ENCODE results near the gene PDILT. TPM values are rescaled to one million over a fixed set of nuclear protein-coding genes. Genes with fewer than 3 reads are reported as not detected.

The PDILT gene
- total and polyA plus RNA-seq, 3 experiments from 2014 or later, result not detected

- Mint-ChIP-seq H3K36me3 (no peaks in the 10 kb centered on the region), H3K27ac (no peak overlapping the region), H3K9me3 (no peaks in the 10 kb centered on the region), H3K27me3 (peaks cover 6 to 14% of the 10 kb centered on the region in 2 donors), H3K4me1 (no peaks in the 10 kb centered on the region), H3K4me3 (no peak overlapping the region)
- H3K36me3 ChIP-seq (ENCODE audit: insufficient read depth, low read length), result no peaks in the 10 kb centered on the region
- no peaks in the 10 kb centered on the region for H3K9me3 ChIP-seq (ENCODE audit: low read length)
- H3K4me3 ChIP-seq (ENCODE audit: low read length), result no peak overlapping the region
- CTCF ChIA-PET, result interaction anchor here (1.2 to 2.5 kb wide), 10 partner anchors 7 to 479 kb away, joined by 3 to 12 read pairs (median 4); no protein-coding TSS in a partner anchor
- POLR2A ChIA-PET, result no interaction called here
- no peak overlapping the region for H3K27ac ChIP-seq (ENCODE audit: low read depth, low read length)
- H3K27me3 ChIP-seq (ENCODE audit: insufficient read depth, low read length, poor library complexity, severe bottlenecking), result no peaks in the 10 kb centered on the region
- H3K4me1 ChIP-seq (ENCODE audit: insufficient read depth, low read length), result no peaks in the 10 kb centered on the region
- DNase-seq, result peak in 3 of 5 donors; percentile 22 to 30 (median 23)
These were observed 18.4 kb downstream of the PDILT start for GRCh38 chr16:20385844-20386832.

DNA sequence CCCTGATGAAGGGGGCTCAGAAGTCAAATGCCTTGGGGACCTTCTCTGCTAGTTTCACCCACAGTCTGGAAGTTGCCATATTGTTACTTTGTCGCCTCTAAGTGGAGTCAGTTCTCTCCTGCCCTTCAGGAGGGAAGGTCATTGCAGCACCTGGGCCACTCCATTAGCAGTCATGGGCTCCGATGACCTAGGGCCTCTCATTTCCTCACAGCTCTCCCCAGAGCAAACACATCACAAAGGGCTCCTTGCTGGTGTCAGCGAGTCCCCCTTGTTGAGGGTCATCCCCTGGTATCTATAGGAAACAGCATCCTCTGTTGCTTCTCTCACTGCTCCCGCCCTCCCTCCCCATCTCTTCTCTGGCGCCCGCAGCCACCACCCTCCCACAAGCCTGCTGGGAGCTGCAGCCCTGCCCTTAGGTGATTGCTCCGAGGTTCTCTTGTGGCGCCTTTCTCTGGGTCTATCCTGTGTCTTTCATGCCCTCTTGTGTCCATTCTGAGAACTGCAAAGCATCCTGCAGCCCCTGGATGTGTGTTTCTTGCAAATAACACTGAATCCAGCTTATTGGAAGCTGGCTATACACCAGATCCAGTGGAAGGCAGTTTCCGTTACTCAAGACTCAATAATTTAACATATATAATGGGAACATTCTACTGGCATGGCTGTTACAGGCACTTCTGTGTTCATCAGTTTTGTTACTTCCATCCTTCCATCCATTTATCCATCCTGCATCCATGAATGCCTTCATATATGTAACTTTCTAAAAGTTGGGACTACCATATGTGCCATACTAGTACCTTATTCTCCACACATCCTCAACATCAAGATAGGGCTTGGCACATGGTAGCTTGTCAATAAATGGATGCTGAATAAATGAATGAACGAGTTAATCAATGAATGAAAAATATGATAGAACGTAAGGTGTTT, 21.2 kb downstream of the PDILT start:
- Mint-ChIP-seq H3K4me1 (no peaks in the 10 kb centered on the region), H3K4me3 (peak overlapping the region in 1 of 7 donors; percentile 2), H3K27ac (no peak overlapping the region), H3K36me3 (no peaks in the 10 kb centered on the region), H3K9me3 (no peaks in the 10 kb centered on the region), H3K27me3 (peaks cover 6 to 14% of the 10 kb centered on the region in 2 donors)
- peak in 2 of 5 donors; percentile 9 to 20 for DNase-seq
- Histone ChIP-seq H3K27me3 (ENCODE audit: insufficient read depth, low read length, poor library complexity, severe bottlenecking) (no peaks in the 10 kb centered on the region), H3K27ac (ENCODE audit: low read depth, low read length) (no peak overlapping the region), H3K4me3 (ENCODE audit: low read length) (no peak overlapping the region), H3K9me3 (ENCODE audit: low read length) (no peaks in the 10 kb centered on the region), H3K4me1 (ENCODE audit: insufficient read depth, low read length) (no peaks in the 10 kb centered on the region), H3K36me3 (ENCODE audit: insufficient read depth, low read length) (no peaks in the 10 kb centered on the region)
- CTCF ChIA-PET, result interaction anchor here (1.2 to 1.6 kb wide), 4 partner anchors 10 to 476 kb away, joined by 3 to 7 read pairs (median 5); no protein-coding TSS in a partner anchor
- POLR2A ChIA-PET, result no interaction called here

DNA sequence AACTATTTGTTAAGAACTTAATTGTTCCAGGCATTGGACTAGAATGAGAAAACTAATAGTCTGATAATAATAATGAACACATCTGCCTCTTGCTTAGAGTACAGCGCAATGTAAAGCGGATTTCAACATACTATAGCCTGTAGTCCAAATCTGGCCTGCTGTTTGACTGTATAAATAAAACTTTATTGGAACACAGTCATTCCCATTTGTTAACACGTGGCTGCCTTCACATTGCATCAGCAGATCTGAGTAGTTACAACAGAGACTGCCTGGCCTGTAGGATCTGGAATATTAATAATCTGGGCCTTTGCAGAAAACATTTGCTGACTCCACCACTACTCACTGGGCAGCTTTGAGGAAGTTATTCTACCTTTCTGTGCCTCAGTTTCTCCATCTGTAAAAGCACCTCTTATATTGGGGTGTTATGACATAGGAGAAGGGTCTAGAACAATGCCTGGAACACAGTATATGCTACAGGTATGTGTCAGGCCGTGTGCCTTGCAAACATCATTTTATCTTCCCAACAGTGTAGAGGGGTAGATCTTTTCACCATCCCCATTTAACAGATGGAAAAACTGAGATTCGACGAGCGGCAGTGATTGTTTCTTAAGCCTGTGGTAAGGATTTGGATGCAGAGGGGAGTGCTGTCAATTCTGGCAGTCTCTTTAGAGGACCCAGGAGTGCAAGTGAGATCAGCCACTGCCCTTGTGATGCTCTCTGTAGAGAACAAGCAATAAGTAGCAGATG, 22.2 kb downstream of the PDILT start:
- no peaks in the 10 kb centered on the region for H3K36me3 Mint-ChIP-seq
- CTCF ChIA-PET, result no interaction called here
- H3K9me3 Mint-ChIP-seq, result no peaks in the 10 kb centered on the region

GRCh38 chr16:20380782-20381181, 23.8 kb downstream of the PDILT start:
- Mint-ChIP-seq H3K4me1 (no peaks in the 10 kb centered on the region), H3K27me3 (peaks cover 2 to 7% of the 10 kb centered on the region in 2 donors), H3K4me3 (no peak overlapping the region), H3K36me3 (no peaks in the 10 kb centered on the region), H3K27ac (no peak overlapping the region), H3K9me3 (no peaks in the 10 kb centered on the region)
- H3K4me3 ChIP-seq (ENCODE audit: low read length), result no peak overlapping the region
- DNase-seq, result no peak
- CTCF ChIA-PET, result no interaction called here
- H3K36me3 ChIP-seq (ENCODE audit: insufficient read depth, low read length), result no peaks in the 10 kb centered on the region
- no peaks in the 10 kb centered on the region for H3K4me1 ChIP-seq (ENCODE audit: insufficient read depth, low read length)
- no peak overlapping the region for H3K27ac ChIP-seq (ENCODE audit: low read depth, low read length)
- H3K9me3 ChIP-seq (ENCODE audit: low read length), result no peaks in the 10 kb centered on the region
- POLR2A ChIA-PET, result no interaction called here
- H3K27me3 ChIP-seq (ENCODE audit: insufficient read depth, low read length, poor library complexity, severe bottlenecking), result no peaks in the 10 kb centered on the region

More for the DNA sequence above, 22.2 kb downstream of the PDILT start:
- no peaks in the 10 kb centered on the region for H3K4me1 ChIP-seq (ENCODE audit: insufficient read depth, low read length)
- no peaks in the 10 kb centered on the region for H3K9me3 ChIP-seq (ENCODE audit: low read length)
- H3K4me1 Mint-ChIP-seq, result no peaks in the 10 kb centered on the region
- peaks cover 8 to 9% of the 10 kb centered on the region in 2 donors for H3K27me3 Mint-ChIP-seq
- no peak overlapping the region for H3K27ac Mint-ChIP-seq
- DNase-seq, result no peak
- no peak overlapping the region for H3K4me3 ChIP-seq (ENCODE audit: low read length)
- H3K36me3 ChIP-seq (ENCODE audit: insufficient read depth, low read length), result no peaks in the 10 kb centered on the region
- POLR2A ChIA-PET, result no interaction called here
- no peaks in the 10 kb centered on the region for H3K27me3 ChIP-seq (ENCODE audit: insufficient read depth, low read length, poor library complexity, severe bottlenecking)
- no peak overlapping the region for H3K27ac ChIP-seq (ENCODE audit: low read depth, low read length)
- no peak overlapping the region for H3K4me3 Mint-ChIP-seq

GRCh38 chr16:20377181-20377580, 27.4 kb downstream of the PDILT start:
- Mint-ChIP-seq H3K9me3 (no peaks in the 10 kb centered on the region), H3K36me3 (no peaks in the 10 kb centered on the region), H3K4me1 (no peaks in the 10 kb centered on the region), H3K27ac (no peak overlapping the region), H3K27me3 (peaks cover 4 to 13% of the 10 kb centered on the region in 2 donors), H3K4me3 (no peak overlapping the region)
- Histone ChIP-seq H3K27me3 (ENCODE audit: insufficient read depth, low read length, poor library complexity, severe bottlenecking) (no peaks in the 10 kb centered on the region), H3K27ac (ENCODE audit: low read depth, low read length) (no peak overlapping the region), H3K4me3 (ENCODE audit: low read length) (no peak overlapping the region), H3K36me3 (ENCODE audit: insufficient read depth, low read length) (no peaks in the 10 kb centered on the region), H3K9me3 (ENCODE audit: low read length) (no peaks in the 10 kb centered on the region), H3K4me1 (ENCODE audit: insufficient read depth, low read length) (no peaks in the 10 kb centered on the region)
- no peak for DNase-seq
- CTCF ChIA-PET, result no interaction called here
- POLR2A ChIA-PET, result no interaction called here

DNA sequence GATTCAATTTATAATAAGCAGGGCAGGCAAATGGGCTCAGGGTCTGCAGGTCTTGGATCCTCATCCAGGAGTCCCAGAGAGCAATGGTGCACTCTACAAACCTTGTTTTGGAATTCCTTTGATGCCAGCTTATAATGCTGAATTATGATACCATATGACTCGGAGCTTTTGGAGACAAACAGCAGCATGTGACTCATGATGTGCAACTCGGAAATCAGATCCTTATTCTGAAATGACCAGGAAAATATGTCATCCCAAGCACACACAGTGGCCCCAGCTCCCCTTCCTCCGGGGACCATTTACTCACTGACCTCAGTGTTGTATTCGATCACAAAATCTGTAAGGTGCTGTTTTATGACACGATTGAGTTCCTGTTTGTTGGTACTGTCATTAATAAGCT, 31.8 kb downstream of the PDILT start:
- H3K4me1 ChIP-seq (ENCODE audit: insufficient read depth, low read length), result no peaks in the 10 kb centered on the region
- no peak for DNase-seq
- H3K27me3 Mint-ChIP-seq, result peaks cover 7 to 16% of the 10 kb centered on the region in 2 donors
- H3K4me3 Mint-ChIP-seq, result no peak overlapping the region
- CTCF ChIA-PET, result no interaction called here
- H3K36me3 Mint-ChIP-seq, result no peaks in the 10 kb centered on the region
- no peak overlapping the region for H3K27ac Mint-ChIP-seq
- H3K9me3 ChIP-seq (ENCODE audit: low read length), result no peaks in the 10 kb centered on the region
- no peaks in the 10 kb centered on the region for H3K27me3 ChIP-seq (ENCODE audit: insufficient read depth, low read length, poor library complexity, severe bottlenecking)
- H3K4me3 ChIP-seq (ENCODE audit: low read length), result no peak overlapping the region
- no peaks in the 10 kb centered on the region for H3K4me1 Mint-ChIP-seq
- H3K36me3 ChIP-seq (ENCODE audit: insufficient read depth, low read length), result no peaks in the 10 kb centered on the region
- H3K27ac ChIP-seq (ENCODE audit: low read depth, low read length), result no peak overlapping the region
- H3K9me3 Mint-ChIP-seq, result peaks cover 0 to 1% (median 0%) of the 10 kb centered on the region in 5 donors
- POLR2A ChIA-PET, result no interaction called here

DNA sequence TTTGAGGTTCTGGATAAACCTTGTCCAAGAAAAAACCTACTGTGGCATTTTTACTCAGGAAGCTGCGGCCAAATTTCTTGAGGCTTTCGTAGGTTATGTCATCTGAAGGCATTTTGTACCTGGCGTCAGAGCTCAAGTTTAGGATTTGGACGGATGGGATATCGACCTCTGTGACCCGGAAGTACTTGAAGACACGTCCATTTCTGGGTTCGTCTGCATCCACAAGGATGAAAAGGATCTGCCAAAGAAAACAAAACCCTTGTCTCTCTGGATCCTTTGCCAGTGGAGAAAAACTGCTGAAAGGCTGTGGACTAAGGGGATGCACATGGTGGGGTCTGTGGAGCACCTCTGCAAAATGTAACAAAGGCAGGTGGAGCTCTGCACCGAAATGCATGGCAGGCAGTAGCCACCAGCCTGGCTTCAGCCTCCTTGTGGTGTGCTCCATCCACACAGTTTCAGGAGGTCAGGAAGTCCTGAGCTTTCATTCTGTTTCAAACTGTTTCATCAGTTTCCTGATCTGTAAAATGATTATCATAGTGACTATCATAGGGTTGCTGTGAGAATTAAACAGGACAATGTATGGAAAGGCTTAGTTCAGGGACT, 35.0 kb downstream of the PDILT start:
- ChIA-PET CTCF (no interaction called here), POLR2A (no interaction called here)
- no peaks in the 10 kb centered on the region for H3K9me3 ChIP-seq (ENCODE audit: low read length)
- DNase-seq, result no peak
- H3K27ac Mint-ChIP-seq, result no peak overlapping the region
- H3K36me3 Mint-ChIP-seq, result no peaks in the 10 kb centered on the region
- no peaks in the 10 kb centered on the region for H3K27me3 ChIP-seq (ENCODE audit: insufficient read depth, low read length, poor library complexity, severe bottlenecking)
- no peaks in the 10 kb centered on the region for H3K4me1 ChIP-seq (ENCODE audit: insufficient read depth, low read length)
- H3K27ac ChIP-seq (ENCODE audit: low read depth, low read length), result no peak overlapping the region
- no peak overlapping the region for H3K4me3 Mint-ChIP-seq
- peaks cover 12% of the 10 kb centered on the region in 2 donors for H3K27me3 Mint-ChIP-seq
- H3K36me3 ChIP-seq (ENCODE audit: insufficient read depth, low read length), result no peaks in the 10 kb centered on the region
- H3K4me1 Mint-ChIP-seq, result no peaks in the 10 kb centered on the region
- H3K9me3 Mint-ChIP-seq, result peaks cover 0 to 4% (median 0%) of the 10 kb centered on the region in 5 donors
- no peak overlapping the region for H3K4me3 ChIP-seq (ENCODE audit: low read length)
